Measurements from ENCODE around the gene HLCS. TPM values are rescaled to one million over a fixed set of nuclear protein-coding genes. Genes with fewer than 3 reads are reported as not detected.
A peak's percentile ranks its signal among the peaks of the same experiment; 100 is the strongest.

Gene HLCS
- total and polyA plus RNA-seq, 2 donors from 2014 or later: 4.5 to 29.6 TPM

DNA sequence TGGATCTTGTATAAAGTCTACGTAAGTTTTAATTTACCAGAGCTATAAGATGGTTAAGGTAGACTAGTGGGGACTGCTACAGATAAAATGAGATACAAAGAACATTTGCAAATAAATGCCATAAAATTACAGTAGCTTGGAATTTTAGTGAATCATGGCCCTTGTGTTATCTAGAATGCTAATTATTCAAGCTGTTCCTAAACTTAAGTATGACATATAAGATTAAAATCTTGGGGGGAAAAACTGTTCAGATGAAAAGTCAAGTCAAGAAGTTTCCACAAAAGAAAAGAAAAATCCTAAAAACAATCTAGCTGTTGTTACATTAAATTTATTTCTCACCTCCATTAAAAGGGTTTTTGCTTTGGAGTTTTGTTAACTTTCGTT lies 215.9 kb downstream of the HLCS start:
- Histone ChIP-seq H3K27ac (ENCODE audit: low read depth in 2 of 2, low read length in 2 of 2) (no peak overlapping the region), H3K36me3 (ENCODE audit: control insufficient read depth in 2 of 3, insufficient read depth in 3 of 3, low read length in 3 of 3) (no peaks in the 10 kb centered on the region), H3K27me3 (ENCODE audit: control insufficient read depth, insufficient read depth, low read length) (no peaks in the 10 kb centered on the region), H3K9ac (ENCODE audit: low read length in 3 of 3) (no peak overlapping the region), H3K4me1 (ENCODE audit: control insufficient read depth in 2 of 3, insufficient read depth in 2 of 3, low read depth in 1 of 3, low read length in 3 of 3) (peaks cover 0 to 2% (median 0%) of the 10 kb centered on the region in 3 donors), H3K9me3 (ENCODE audit: control insufficient read depth in 2 of 3, insufficient read depth in 1 of 3, low read length in 3 of 3) (no peaks in the 10 kb centered on the region), H3K4me3 (ENCODE audit: low read length in 3 of 3) (no peak overlapping the region)
- FAIRE-seq (no peak), DNase-seq (no peak)
- intact Hi-C loops (cut with DNase I): no loop called here
- no peak for TF ChIP-seq CTCF (IDR thresholded peaks at IDR 0.05; ENCODE audit: borderline replicate concordance, extremely low read depth, insufficient read depth)

DNA sequence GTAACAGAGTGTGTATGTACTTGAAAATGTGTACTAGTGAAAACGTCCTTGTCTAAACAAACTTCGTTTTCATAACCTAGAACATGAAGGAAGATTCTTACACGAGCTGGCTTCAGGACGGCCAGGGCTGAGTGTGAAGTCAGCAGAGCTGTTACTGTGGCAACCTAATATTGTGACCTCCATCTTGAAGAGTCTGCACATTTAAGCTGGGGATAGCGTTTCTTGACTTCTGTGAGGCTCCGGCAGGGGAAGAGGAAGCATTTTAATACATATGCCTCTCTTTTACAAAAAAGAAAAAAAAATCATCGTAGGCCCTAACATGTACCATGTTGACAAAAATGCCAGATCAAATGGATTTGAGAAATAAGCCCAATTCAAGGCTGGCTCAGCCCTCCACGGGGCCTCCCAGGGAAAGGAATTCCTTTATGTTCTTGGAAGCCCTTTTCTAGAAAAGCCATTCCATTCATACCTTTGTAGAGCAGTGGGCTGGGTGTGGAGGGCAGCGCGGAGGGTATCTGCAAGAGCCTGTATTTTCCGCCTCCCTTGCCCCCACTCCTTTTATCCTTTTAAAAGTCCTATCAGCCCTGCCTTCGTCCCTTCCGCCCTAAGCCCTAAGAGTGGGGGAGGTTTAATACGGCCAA lies 216.4 kb downstream of the HLCS start:
- Histone ChIP-seq H3K27me3 (ENCODE audit: control insufficient read depth, insufficient read depth, low read length) (no peaks in the 10 kb centered on the region), H3K9ac (ENCODE audit: low read length in 3 of 3) (no peak overlapping the region), H3K27ac (ENCODE audit: low read depth in 2 of 2, low read length in 2 of 2) (no peak overlapping the region), H3K4me1 (ENCODE audit: control insufficient read depth in 2 of 3, insufficient read depth in 2 of 3, low read depth in 1 of 3, low read length in 3 of 3) (peaks cover 0 to 2% (median 0%) of the 10 kb centered on the region in 3 donors), H3K9me3 (ENCODE audit: control insufficient read depth in 2 of 3, insufficient read depth in 1 of 3, low read length in 3 of 3) (no peaks in the 10 kb centered on the region), H3K36me3 (ENCODE audit: control insufficient read depth in 2 of 3, insufficient read depth in 3 of 3, low read length in 3 of 3) (no peaks in the 10 kb centered on the region), H3K4me3 (ENCODE audit: low read length in 3 of 3) (no peak overlapping the region)
- no peak for TF ChIP-seq CTCF (IDR thresholded peaks at IDR 0.05; ENCODE audit: borderline replicate concordance, extremely low read depth, insufficient read depth)
- DNase-seq (peak in 4 of 5 donors; percentile 66 to 93 (median 82)), FAIRE-seq (no peak)
- intact Hi-C loops (cut with DNase I): no loop called here

- FAIRE-seq (no peak), DNase-seq (peak in 4 of 5 donors; percentile 72 to 79 (median 77))
- no peaks in the 10 kb centered on the region for H3K27me3 ChIP-seq (ENCODE audit: control insufficient read depth, insufficient read depth, low read length)
Observed at GRCh38 chr21:36747815-36748383, 218.6 kb downstream of the HLCS start.

More at GRCh38 chr21:36747815-36748383, 218.6 kb downstream of the HLCS start:
- H3K4me3 ChIP-seq (ENCODE audit: low read length in 3 of 3): peak overlapping the region in 1 of 3 donors; percentile 26
- H3K4me1 ChIP-seq (ENCODE audit: control insufficient read depth in 2 of 3, insufficient read depth in 2 of 3, low read depth in 1 of 3, low read length in 3 of 3): peaks cover 0 to 4% (median 0%) of the 10 kb centered on the region in 3 donors
- H3K27ac ChIP-seq (ENCODE audit: low read depth in 2 of 2, low read length in 2 of 2): no peak overlapping the region
- H3K9ac ChIP-seq (ENCODE audit: low read length in 3 of 3): no peak overlapping the region
- peak; percentile 32 for TF ChIP-seq CTCF (IDR thresholded peaks at IDR 0.05; ENCODE audit: borderline replicate concordance, extremely low read depth, insufficient read depth)
- no peaks in the 10 kb centered on the region for H3K9me3 ChIP-seq (ENCODE audit: control insufficient read depth in 2 of 3, insufficient read depth in 1 of 3, low read length in 3 of 3)
- intact Hi-C loops (cut with DNase I): no loop called here
- H3K36me3 ChIP-seq (ENCODE audit: control insufficient read depth in 2 of 3, insufficient read depth in 3 of 3, low read length in 3 of 3): no peaks in the 10 kb centered on the region
